ENCODE measurements around the gene ITPR1. TPM values are rescaled to one million over a fixed set of nuclear protein-coding genes. Genes with fewer than 3 reads are reported as not detected.
A peak's percentile ranks its signal among the peaks of the same experiment; 100 is the strongest.

The ITPR1 gene
- total and polyA plus RNA-seq, 5 donors from 2014 or later: 6.9 to 97.5 (median 9.5) TPM

DNA sequence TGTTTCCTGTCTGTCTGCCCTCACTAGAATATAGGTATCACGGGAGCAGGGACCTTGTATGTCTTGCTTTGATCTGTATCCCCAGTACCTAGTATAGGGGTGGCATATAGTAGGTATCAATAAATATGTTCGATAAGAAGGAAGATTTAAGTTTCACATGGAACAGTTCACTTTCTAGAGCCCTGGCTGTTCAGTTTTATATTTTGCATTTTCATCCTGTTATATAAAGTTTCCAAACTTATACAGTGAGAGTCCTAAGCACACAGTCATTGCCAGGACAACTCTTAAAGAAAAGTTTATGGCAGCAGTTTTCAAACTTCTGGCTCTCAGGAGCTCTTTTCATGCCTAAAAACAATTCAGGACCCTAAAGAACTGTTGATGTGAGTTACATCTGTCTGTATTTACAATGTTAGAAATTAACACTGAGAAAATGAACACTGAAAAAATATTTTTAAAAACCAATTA lies 13.4 kb downstream of the ITPR1 start:
- Mint-ChIP-seq H3K27me3 (no peaks in the 10 kb centered on the region), H3K4me3 (peak overlapping the region in 3 of 4 donors; percentile 7 to 77 (median 73)), H3K27ac (peak overlapping the region in 2 of 3 donors; percentile 81 to 94), H3K9me3 (no peaks in the 10 kb centered on the region), H3K36me3 (peaks cover 17% of the 10 kb centered on the region), H3K4me1 (peaks cover 5 to 60% (median 32%) of the 10 kb centered on the region in 4 donors)
- H3K27me3 ChIP-seq (ENCODE audit: control insufficient read depth, insufficient read depth, low read length): no peaks in the 10 kb centered on the region
- no peak overlapping the region for H3K27ac ChIP-seq (ENCODE audit: insufficient read depth, low read length, poor library complexity, severe bottlenecking)
- DNase-seq: no peak
- H3K4me1 ChIP-seq (ENCODE audit: control insufficient read depth, insufficient read depth, low read length, poor library complexity, severe bottlenecking): peaks cover 18% of the 10 kb centered on the region
- H3K9me3 ChIP-seq (ENCODE audit: control insufficient read depth in 2 of 2, low read length in 2 of 2): no peaks in the 10 kb centered on the region
- H3K36me3 ChIP-seq (ENCODE audit: control insufficient read depth, insufficient read depth, low read length): peaks cover 2% of the 10 kb centered on the region
- ATAC-seq (ENCODE audit: low read depth in 2 of 2): no peak
- no peak overlapping the region for H3K4me3 ChIP-seq (ENCODE audit: low read depth, low read length)

GRCh38 chr3:4507024-4507596 lies 14.0 kb downstream of the ITPR1 start:
- no peaks in the 10 kb centered on the region for H3K9me3 ChIP-seq (ENCODE audit: control insufficient read depth in 2 of 2, low read length in 2 of 2)
- Mint-ChIP-seq H3K27me3 (no peaks in the 10 kb centered on the region), H3K27ac (peak overlapping the region in 2 of 3 donors; percentile 4 to 13), H3K36me3 (peaks cover 14% of the 10 kb centered on the region), H3K9me3 (no peaks in the 10 kb centered on the region), H3K4me1 (peaks cover 5 to 58% (median 33%) of the 10 kb centered on the region in 4 donors), H3K4me3 (peak overlapping the region in 1 of 4 donors; percentile 22)
- H3K27me3 ChIP-seq (ENCODE audit: control insufficient read depth, insufficient read depth, low read length): no peaks in the 10 kb centered on the region
- H3K36me3 ChIP-seq (ENCODE audit: control insufficient read depth, insufficient read depth, low read length): no peaks in the 10 kb centered on the region
- no peak overlapping the region for H3K27ac ChIP-seq (ENCODE audit: insufficient read depth, low read length, poor library complexity, severe bottlenecking)
- H3K4me1 ChIP-seq (ENCODE audit: control insufficient read depth, insufficient read depth, low read length, poor library complexity, severe bottlenecking): peaks cover 18% of the 10 kb centered on the region
- no peak for DNase-seq
- no peak overlapping the region for H3K4me3 ChIP-seq (ENCODE audit: low read depth, low read length)
- ATAC-seq (ENCODE audit: low read depth in 2 of 2): no peak

DNA sequence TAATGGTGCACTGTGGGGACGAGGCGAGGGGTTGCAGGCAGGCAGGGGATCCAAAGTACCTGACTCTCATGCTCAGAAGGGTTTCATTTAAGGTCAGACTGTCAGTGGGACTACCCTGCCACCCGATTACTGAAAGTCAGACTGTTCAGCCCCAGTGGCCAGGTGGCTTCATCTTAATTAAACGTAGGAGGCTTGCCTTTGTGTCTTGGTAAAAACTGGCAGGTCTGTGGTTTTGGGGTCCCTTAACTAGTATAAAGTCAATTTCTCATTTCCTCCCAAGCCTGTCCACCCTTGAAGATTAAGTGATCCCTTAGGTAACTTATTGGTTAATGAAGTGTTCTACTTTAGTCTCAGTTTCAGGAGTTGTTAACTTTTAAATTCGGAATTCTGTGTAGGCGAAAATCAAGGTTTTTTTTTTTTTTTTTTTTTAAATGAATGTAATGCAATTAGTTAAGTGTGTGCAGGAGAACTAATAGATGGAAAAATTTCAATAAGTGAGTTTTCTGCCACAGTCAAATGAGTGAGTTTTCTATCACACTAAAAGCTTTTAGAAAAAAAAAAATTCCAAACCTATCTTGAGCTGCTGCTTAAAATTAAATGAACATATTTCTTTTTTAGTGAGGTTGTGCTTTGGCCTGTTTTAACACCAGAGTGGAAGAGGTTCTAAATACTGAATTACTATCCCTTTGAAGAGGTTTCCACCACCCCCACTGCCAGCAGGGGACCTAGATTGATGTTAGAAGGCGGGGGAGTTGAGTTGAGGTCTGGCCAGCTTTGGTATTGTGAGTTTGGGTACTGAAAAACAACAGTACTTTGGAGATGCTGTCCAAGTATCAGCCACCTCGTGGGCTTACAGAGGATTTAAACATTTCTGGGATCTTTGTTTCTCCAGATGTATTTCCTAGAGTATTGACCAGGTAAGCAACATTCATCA lies 15.2 kb downstream of the ITPR1 start:
- Histone ChIP-seq H3K27me3 (ENCODE audit: control insufficient read depth, insufficient read depth, low read length) (no peaks in the 10 kb centered on the region), H3K4me3 (ENCODE audit: low read depth, low read length) (no peak overlapping the region), H3K36me3 (ENCODE audit: control insufficient read depth, insufficient read depth, low read length) (no peaks in the 10 kb centered on the region), H3K27ac (ENCODE audit: insufficient read depth, low read length, poor library complexity, severe bottlenecking) (no peak overlapping the region), H3K9me3 (ENCODE audit: control insufficient read depth in 2 of 2, low read length in 2 of 2) (no peaks in the 10 kb centered on the region), H3K4me1 (ENCODE audit: control insufficient read depth, insufficient read depth, low read length, poor library complexity, severe bottlenecking) (peaks cover 18% of the 10 kb centered on the region)
- no peak for DNase-seq
- no peaks in the 10 kb centered on the region for H3K27me3 Mint-ChIP-seq
- H3K4me3 Mint-ChIP-seq: no peak overlapping the region
- no peaks in the 10 kb centered on the region for H3K9me3 Mint-ChIP-seq
- ATAC-seq (ENCODE audit: low read depth in 2 of 2): no peak
- H3K27ac Mint-ChIP-seq: peak overlapping the region in 2 of 3 donors; percentile 11 to 18
- H3K4me1 Mint-ChIP-seq: peaks cover 5 to 59% (median 33%) of the 10 kb centered on the region in 4 donors
- peaks cover 14% of the 10 kb centered on the region for H3K36me3 Mint-ChIP-seq

DNA sequence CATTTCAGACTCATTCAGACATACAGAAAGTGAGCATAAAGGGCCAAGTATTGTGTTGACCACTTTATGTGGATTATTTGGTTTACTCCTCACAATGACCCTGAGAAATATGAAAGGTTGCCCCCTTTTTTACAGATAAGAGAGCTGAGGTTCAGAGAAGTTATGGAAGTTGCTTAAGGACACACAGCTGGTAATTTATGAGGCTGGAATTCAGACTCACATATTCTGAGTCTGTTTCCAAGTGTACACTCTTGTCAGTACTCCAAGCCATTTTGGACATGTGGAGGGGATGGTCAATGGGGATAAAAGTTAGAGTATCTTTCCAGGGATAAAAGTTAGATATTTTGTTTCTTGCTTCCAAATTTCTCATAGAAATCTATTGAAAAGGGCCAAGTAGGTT lies 15.9 kb downstream of the ITPR1 start:
- peaks cover 14% of the 10 kb centered on the region for H3K4me1 ChIP-seq (ENCODE audit: control insufficient read depth, insufficient read depth, low read length, poor library complexity, severe bottlenecking)
- H3K4me3 ChIP-seq (ENCODE audit: low read depth, low read length): no peak overlapping the region
- H3K27ac Mint-ChIP-seq: peak overlapping the region in 2 of 3 donors; percentile 11

DNA sequence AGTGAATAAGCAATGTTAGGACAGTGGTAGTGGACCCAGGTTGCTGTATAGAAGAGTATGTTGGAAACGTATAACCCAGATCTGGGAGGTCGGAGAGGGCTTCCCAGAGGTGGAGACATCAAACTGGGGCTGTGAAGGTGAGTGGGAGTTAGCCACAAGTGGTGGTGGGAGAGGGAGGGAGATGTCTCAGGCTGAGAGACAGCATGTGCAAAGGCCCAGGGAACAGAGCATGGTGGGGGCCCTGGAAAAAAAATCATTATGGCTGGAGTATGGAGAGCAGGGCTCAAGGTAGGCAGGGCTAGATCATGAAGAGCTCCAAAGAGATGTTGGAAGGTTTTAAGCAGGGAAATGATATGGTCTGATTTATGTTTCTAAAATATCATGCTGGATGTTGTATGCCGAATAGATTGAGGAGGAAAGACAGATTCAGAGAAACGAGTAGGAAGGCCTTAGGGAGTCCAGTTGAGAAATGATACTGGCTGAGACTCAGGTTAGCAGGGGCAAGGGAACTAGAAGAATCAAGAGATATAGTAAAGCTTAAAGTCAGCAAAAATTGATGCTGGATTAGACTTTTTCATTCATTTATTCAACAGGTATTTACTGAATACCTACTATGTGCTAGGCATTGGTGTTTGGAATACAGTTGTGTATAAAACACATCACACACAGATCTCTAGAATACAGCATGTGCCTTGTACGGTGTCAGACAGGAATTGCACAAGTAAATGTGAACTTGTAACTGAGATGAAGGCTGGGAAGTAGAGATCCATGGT lies 17.0 kb downstream of the ITPR1 start:
- Mint-ChIP-seq H3K4me1 (peaks cover 5 to 46% (median 25%) of the 10 kb centered on the region in 4 donors), H3K27ac (peak overlapping the region; percentile 11 to 81 (median 14)), H3K36me3 (peaks cover 14% of the 10 kb centered on the region), H3K27me3 (no peaks in the 10 kb centered on the region), H3K9me3 (no peaks in the 10 kb centered on the region), H3K4me3 (no peak overlapping the region)
- ATAC-seq (ENCODE audit: low read depth in 2 of 2) (no peak), DNase-seq (no peak)
- Histone ChIP-seq H3K4me3 (ENCODE audit: low read depth, low read length) (no peak overlapping the region), H3K27ac (ENCODE audit: insufficient read depth, low read length, poor library complexity, severe bottlenecking) (no peak overlapping the region), H3K27me3 (ENCODE audit: control insufficient read depth, insufficient read depth, low read length) (no peaks in the 10 kb centered on the region), H3K9me3 (ENCODE audit: control insufficient read depth in 2 of 2, low read length in 2 of 2) (no peaks in the 10 kb centered on the region), H3K4me1 (ENCODE audit: control insufficient read depth, insufficient read depth, low read length, poor library complexity, severe bottlenecking) (peaks cover 5% of the 10 kb centered on the region), H3K36me3 (ENCODE audit: control insufficient read depth, insufficient read depth, low read length) (no peaks in the 10 kb centered on the region)

More for the DNA sequence above, 15.9 kb downstream of the ITPR1 start:
- no peaks in the 10 kb centered on the region for H3K27me3 ChIP-seq (ENCODE audit: control insufficient read depth, insufficient read depth, low read length)
- Mint-ChIP-seq H3K4me3 (no peak overlapping the region), H3K36me3 (peaks cover 14% of the 10 kb centered on the region), H3K4me1 (peaks cover 5 to 56% (median 31%) of the 10 kb centered on the region in 4 donors), H3K9me3 (no peaks in the 10 kb centered on the region), H3K27me3 (no peaks in the 10 kb centered on the region)
- H3K27ac ChIP-seq (ENCODE audit: insufficient read depth, low read length, poor library complexity, severe bottlenecking): no peak overlapping the region
- ATAC-seq (ENCODE audit: low read depth in 2 of 2): no peak
- H3K36me3 ChIP-seq (ENCODE audit: control insufficient read depth, insufficient read depth, low read length): no peaks in the 10 kb centered on the region
- H3K9me3 ChIP-seq (ENCODE audit: control insufficient read depth in 2 of 2, low read length in 2 of 2): no peaks in the 10 kb centered on the region
- no peak for DNase-seq

GRCh38 chr3:4511491-4512262 lies 18.5 kb downstream of the ITPR1 start:
- no peak for ATAC-seq (ENCODE audit: low read depth in 2 of 2)
- Histone ChIP-seq H3K9me3 (ENCODE audit: control insufficient read depth in 2 of 2, low read length in 2 of 2) (no peaks in the 10 kb centered on the region), H3K4me3 (ENCODE audit: low read depth, low read length) (no peak overlapping the region), H3K4me1 (ENCODE audit: control insufficient read depth, insufficient read depth, low read length, poor library complexity, severe bottlenecking) (no peaks in the 10 kb centered on the region), H3K27me3 (ENCODE audit: control insufficient read depth, insufficient read depth, low read length) (no peaks in the 10 kb centered on the region), H3K36me3 (ENCODE audit: control insufficient read depth, insufficient read depth, low read length) (no peaks in the 10 kb centered on the region), H3K27ac (ENCODE audit: insufficient read depth, low read length, poor library complexity, severe bottlenecking) (no peak overlapping the region)
- Mint-ChIP-seq H3K9me3 (no peaks in the 10 kb centered on the region), H3K4me3 (no peak overlapping the region), H3K27ac (peak overlapping the region; percentile 24 to 55 (median 40)), H3K4me1 (peaks cover 0 to 37% (median 18%) of the 10 kb centered on the region in 4 donors), H3K27me3 (no peaks in the 10 kb centered on the region), H3K36me3 (peaks cover 14% of the 10 kb centered on the region)
- DNase-seq: no peak
